SIG-M5 treated with dmso at 0.1 percent for 504 hours (cell line): ENCODE measurements around the gene L3MBTL4.

Experiments used
- DNase-seq: peaks from one replicate; lab custom pipeline; 2025; ENCODE audit not compliant: unreplicated experiment; lab: John Stamatoyannopoulos, UW

L3MBTL4 gene

GRCh38 chr18:5930789-5931188 lies 483.9 kb downstream of the L3MBTL4 start:
- DNase-seq: no peak

- DNase-seq: no peak
These were observed 496.4 kb downstream of the L3MBTL4 start for GRCh38 chr18:5918205-5918858.

- DNase-seq: no peak
These were observed 499.8 kb downstream of the L3MBTL4 start for GRCh38 chr18:5914951-5915350.

GRCh38 chr18:5914016-5914415 lies 500.7 kb downstream of the L3MBTL4 start:
- no peak for DNase-seq

GRCh38 chr18:5912566-5912965 lies 502.1 kb downstream of the L3MBTL4 start:
- no peak for DNase-seq

- DNase-seq: no peak
These were observed 505.6 kb downstream of the L3MBTL4 start for GRCh38 chr18:5909125-5909524.
